OCI-LY7 (cell line): ENCODE data around the gene ATP2B3. TPM values are rescaled to one million over a fixed set of nuclear protein-coding genes. Genes with fewer than 3 reads are reported as not detected.

Experiments
- BruUV-seq: library from RNA; stranded (reverse); fragments of 400-500 nt; replicated peaks from 2 replicates; lab custom pipeline; 2021; lab: Mats Ljungman, UMichigan
- CTCF ChIA-PET: fragments of 300-600 bp; sonication (Branson Sonifier 250); formaldehyde crosslinking; loops from one replicate; lab custom pipeline; 2022; ENCODE audit warnings: antibody characterized with exemption; ENCODE audit not compliant: unreplicated experiment; lab: Charles Lee
- POLR2A ChIA-PET: fragments of 300-600 bp; sonication (Branson Sonifier 250); formaldehyde crosslinking; loops from one replicate; lab custom pipeline; 2022; ENCODE audit warnings: antibody characterized with exemption; lab: Charles Lee
- DNase-seq: peaks from one replicate; pipeline ENCODE4 v3.0.0-alpha.2; 2015; ENCODE audit warnings: low spot score
- H2AFZ ChIP-seq: fragments of 200-600 bp; sonication (generic), shearing (Covaris generic); 2 replicates; pipeline ENCODE4 v1.6.1; 2014; ENCODE audit warnings: mild to moderate bottlenecking, antibody characterized with exemption, low read length, moderate library complexity
- H3K27ac ChIP-seq: fragments of 200-600 bp; sonication (generic); 2 replicates; pipeline ENCODE4 v1.5.1; 2014; ENCODE audit warnings: mixed run types, low read depth, mild to moderate bottlenecking, moderate library complexity, low read length, inconsistent platforms; ENCODE audit not compliant: poor library complexity, severe bottlenecking
- H3K36me3 ChIP-seq: fragments of 200-600 bp; sonication (generic); 2 replicates; pipeline ENCODE4 v1.6.1; 2014; ENCODE audit warnings: mild to moderate bottlenecking, antibody characterized with exemption, low read length, moderate library complexity, mixed read lengths; ENCODE audit not compliant: insufficient read depth
- H3K4me1 ChIP-seq: fragments of 200-600 bp; sonication (generic); 2 replicates; pipeline ENCODE4 v1.5.1; 2014; ENCODE audit warnings: mild to moderate bottlenecking, low read length; ENCODE audit not compliant: insufficient read depth, poor library complexity, severe bottlenecking
- H3K4me2 ChIP-seq: fragments of 200-600 bp; sonication (generic); 2 replicates; pipeline ENCODE4 v1.6.1; 2014; ENCODE audit warnings: mild to moderate bottlenecking, low read length
- H3K4me3 ChIP-seq: fragments of 200-600 bp; sonication (generic); 2 replicates; pipeline ENCODE4 v1.5.1; 2014; ENCODE audit warnings: mild to moderate bottlenecking, low read depth, low read length; ENCODE audit not compliant: poor library complexity, severe bottlenecking
- H3K79me2 ChIP-seq: fragments of 200-600 bp; sonication (generic); 2 replicates; pipeline ENCODE4 v1.6.1; 2016; ENCODE audit warnings: low read depth, mild to moderate bottlenecking, low read length, moderate library complexity, mixed read lengths; ENCODE audit not compliant: insufficient read depth
- H3K9me2 ChIP-seq: fragments of 200-600 bp; sonication (generic); 2 replicates; pipeline ENCODE4 v1.6.1; 2016; ENCODE audit warnings: mild to moderate bottlenecking, low read length, mixed read lengths; ENCODE audit not compliant: insufficient read depth
- H3K9me3 ChIP-seq: fragments of 200-600 bp; sonication (generic); 2 replicates; pipeline ENCODE4 v1.6.1; 2014; ENCODE audit warnings: mild to moderate bottlenecking, mixed run types, low read length, mixed read lengths
- H4K20me1 ChIP-seq: fragments of 200-600 bp; sonication (generic); 2 replicates; pipeline ENCODE4 v1.6.1; 2014; ENCODE audit warnings: mild to moderate bottlenecking, antibody characterized with exemption, low read length, moderate library complexity, mixed read lengths; ENCODE audit not compliant: insufficient read depth
- CTCF ChIP-seq: fragments of 200-600 bp; sonication (generic); conservative IDR thresholded peaks from 2 replicates; pipeline ENCODE4 v1.5.1; 2014; ENCODE audit warnings: mild to moderate bottlenecking, antibody characterized with exemption, low read length, moderate library complexity, mixed read lengths
- EZH2phosphoT487 ChIP-seq: fragments of 200-600 bp; sonication (generic); IDR thresholded peaks from 2 replicates; pipeline ENCODE4 v1.6.1; 2018; ENCODE audit warnings: low read depth, borderline replicate concordance, mild to moderate bottlenecking, mixed run types, antibody characterized with exemption, low read length, moderate library complexity, mixed read lengths
- intact Hi-C: fragments of 100-400 bp; cut with micrococcal nuclease; formaldehyde crosslinking; loops from one replicate; pipeline ENCODE4 v1.10.0; 2022; ENCODE audit not compliant: unreplicated experiment
- total RNA-seq, 2 experiments: library from RNA; depleted of rRNA in 1 of 2; stranded (reverse); fragments of >200 nt in 1 of 2; shearing (Covaris generic) in 1 of 2; gene quantifications; 2 replicates each; pipeline ENCODE4 v1.2.3, GENCODE V29; 2014 to 2022

The ATP2B3 gene
- total RNA-seq, 2 experiments from 2014 or later: not detected

GRCh38 chrX:153485396-153486080 is 31.9 kb upstream of the ATP2B3 start:
- BruUV-seq: no TSS peak
- TF ChIP-seq CTCF (no peak), EZH2phosphoT487 (no peak)

GRCh38 chrX:153486171-153486570 is 31.3 kb upstream of the ATP2B3 start:
- H3K4me3 ChIP-seq: no peak overlapping the region
- TF ChIP-seq EZH2phosphoT487: no peak
- no peak for TF ChIP-seq CTCF
- ChIA-PET POLR2A (no interaction called here), CTCF (no interaction called here)
- intact Hi-C loops: no loop called here
- BruUV-seq: no TSS peak
- H3K9me2 ChIP-seq: no peaks in the 10 kb centered on the region
- H3K4me1 ChIP-seq: no peaks in the 10 kb centered on the region
- no peak overlapping the region for H3K27ac ChIP-seq
- no peak overlapping the region for H2AFZ ChIP-seq
- H3K4me2 ChIP-seq: no peak overlapping the region
- H3K36me3 ChIP-seq: no peaks in the 10 kb centered on the region
- no peak for DNase-seq
- no peaks in the 10 kb centered on the region for H4K20me1 ChIP-seq
- H3K79me2 ChIP-seq: no peaks in the 10 kb centered on the region
- H3K9me3 ChIP-seq: no peaks in the 10 kb centered on the region

More at GRCh38 chrX:153485396-153486080, 31.9 kb upstream of the ATP2B3 start:
- Histone ChIP-seq H3K79me2 (no peaks in the 10 kb centered on the region), H3K4me3 (no peak overlapping the region), H4K20me1 (no peaks in the 10 kb centered on the region), H3K4me2 (no peak overlapping the region), H3K9me2 (no peaks in the 10 kb centered on the region), H3K9me3 (no peaks in the 10 kb centered on the region), H2AFZ (no peak overlapping the region), H3K36me3 (no peaks in the 10 kb centered on the region), H3K4me1 (no peaks in the 10 kb centered on the region), H3K27ac (no peak overlapping the region)
- DNase-seq: no peak
- POLR2A ChIA-PET: no interaction called here
- CTCF ChIA-PET: no interaction called here
- intact Hi-C loops: no loop called here

GRCh38 chrX:153487590-153488071 is 29.8 kb upstream of the ATP2B3 start:
- no peak overlapping the region for H3K4me3 ChIP-seq
- BruUV-seq: no TSS peak

More at GRCh38 chrX:153487590-153488071, 29.8 kb upstream of the ATP2B3 start:
- TF ChIP-seq EZH2phosphoT487: no peak
- TF ChIP-seq CTCF: no peak
- no peaks in the 10 kb centered on the region for H3K9me2 ChIP-seq
- H3K36me3 ChIP-seq: no peaks in the 10 kb centered on the region
- intact Hi-C loops: no loop called here
- H3K4me2 ChIP-seq: no peak overlapping the region
- H3K79me2 ChIP-seq: no peaks in the 10 kb centered on the region
- H4K20me1 ChIP-seq: no peaks in the 10 kb centered on the region
- no peak overlapping the region for H3K27ac ChIP-seq
- no peaks in the 10 kb centered on the region for H3K9me3 ChIP-seq
- DNase-seq: no peak
- POLR2A ChIA-PET: no interaction called here
- no peak overlapping the region for H2AFZ ChIP-seq
- CTCF ChIA-PET: no interaction called here
- no peaks in the 10 kb centered on the region for H3K4me1 ChIP-seq
